Measurements from ENCODE around the gene CCDC8. TPM values are rescaled to one million over a fixed set of nuclear protein-coding genes. Genes with fewer than 3 reads are reported as not detected.

CCDC8 gene
- total and polyA plus RNA-seq, 2 of the 4 experiments (the other 2 are of a cell fraction), result 9.3 to 10.2 TPM

- Histone ChIP-seq H4K8ac (ENCODE audit: low read depth in 2 of 2, low read length in 2 of 2) (peak overlapping the region; percentile 90 to 93), H3K56ac (ENCODE audit: extremely low read depth, insufficient read depth, low read length) (no peak overlapping the region), H2BK20ac (ENCODE audit: low read depth, low read length) (no peak overlapping the region), H4K20me1 (ENCODE audit: insufficient read depth, low read length) (no peaks in the 10 kb centered on the region), H2AK9ac (replicated peaks; ENCODE audit: low read depth, low read length, poor library complexity) (peak overlapping the region; percentile 86), H2AK5ac (ENCODE audit: low read depth, low read length) (no peak overlapping the region), H3K4me3 (ENCODE audit: insufficient read depth, low read depth, low read length) (peak overlapping the region; percentile 52), H3K36me3 (ENCODE audit: control insufficient read depth, insufficient read depth, low read length) (no peaks in the 10 kb centered on the region), H2BK120ac (ENCODE audit: low read depth, low read length) (no peak overlapping the region), H3K18ac (ENCODE audit: low read depth, low read length) (no peak overlapping the region; the same call in 1 of the 2 replicates), H2BK5ac (ENCODE audit: low read depth, low read length, poor library complexity, severe bottlenecking) (no peak overlapping the region), H3K79me1 (ENCODE audit: low read depth in 1 of 2, low read length in 2 of 2) (no peaks in the 10 kb centered on the region), H3K4ac (ENCODE audit: low read depth, low read length) (peak overlapping the region; percentile 76), H3K23ac (ENCODE audit: low read depth, low read length) (peak overlapping the region; percentile 22; the same call in 1 of the 2 replicates), H3K4me1 (ENCODE audit: control insufficient read depth, insufficient read depth, low read length) (0 out of 2 replicates have a peak, but pooled peaks cover 1% of the 10 kb centered on the region), H4K91ac (ENCODE audit: insufficient read depth, low read depth, low read length) (peak overlapping the region; percentile 91), H2AFZ (replicated peaks; ENCODE audit: low read length, poor library complexity) (peak overlapping the region; percentile 95), H3K27ac (ENCODE audit: insufficient read depth, low read length) (peak overlapping the region; percentile 49; the same call in 1 of the 2 replicates), H3K9me3 (ENCODE audit: control insufficient read depth, insufficient read depth, low read length) (no peaks in the 10 kb centered on the region), H3K4me2 (ENCODE audit: low read depth, low read length) (peak overlapping the region; percentile 76), H3K14ac (replicated peaks; ENCODE audit: low read depth, low read length) (no peak overlapping the region; the same call in 1 of the 2 replicates), H3K9me1 (ENCODE audit: insufficient read depth, low read length) (peaks cover 3% of the 10 kb centered on the region; the same call in 1 of the 2 replicates), H2BK15ac (ENCODE audit: low read depth, low read length) (peak overlapping the region; percentile 74; the same call in 1 of the 3 replicates), H3K27me3 (ENCODE audit: control insufficient read depth, insufficient read depth, low read length) (peaks cover 8% of the 10 kb centered on the region), H4K5ac (ENCODE audit: low read depth, low read length) (peak overlapping the region; percentile 72), H3K9ac (ENCODE audit: low read depth, low read length) (peak overlapping the region; percentile 74)
- CTCF ChIA-PET, result no interaction called here
- ATAC-seq (ENCODE audit: low read depth), result peak; percentile 40
- dilution Hi-C loops (cut with HindIII; ENCODE audit: low sequenced_read_pairs, unreplicated experiment) (no loop called here), intact Hi-C loops (cut with micrococcal nuclease) (no loop called here), in situ Hi-C loops (cut with MboI; ENCODE audit: low sequenced_read_pairs) (no loop called here)
- BruUV-seq (replicated peaks), result no TSS peak
- no peak for DNase-seq
- 36% methylated on average over 2 of the region's 10 CpGs; no CpG with 5 or more reads in 1 of the 2 experiments for WGBS, 2 experiments (ENCODE audit: extremely low coverage in 2 of 2, insufficient read length in 1 of 2)
- TF ChIP-seq MXI1 (IDR thresholded peaks at IDR 0.05; ENCODE audit: borderline replicate concordance, low read depth, low read length) (no peak), ELK1 (IDR thresholded peaks at IDR 0.05; ENCODE audit: borderline replicate concordance, low read depth, low read length) (no peak), CHD1 (IDR thresholded peaks at IDR 0.05; ENCODE audit: low read depth, low read length) (no peak), CEBPB (IDR thresholded peaks at IDR 0.05; ENCODE audit: low read depth, low read length) (no peak), FOS (IDR thresholded peaks at IDR 0.05; ENCODE audit: low read depth, low read length) (no peak), CTCF (conservative IDR thresholded peaks at IDR 0.05; ENCODE audit: low read depth, low read length) (no peak), RAD21 (IDR thresholded peaks at IDR 0.05; ENCODE audit: low read length) (no peak), MAZ (IDR thresholded peaks at IDR 0.05; ENCODE audit: borderline replicate concordance, low read depth, low read length) (no peak), SMC3 (IDR thresholded peaks at IDR 0.05; ENCODE audit: low read depth, low read length) (no peak), POLR2A (IDR thresholded peaks at IDR 0.05; ENCODE audit: low read depth, low read length) (no peak), NFE2L2 (IDR thresholded peaks at IDR 0.05; ENCODE audit: low read depth, low read length) (no peak), BHLHE40 (IDR thresholded peaks at IDR 0.05; ENCODE audit: low read depth, low read length) (no peak), RCOR1 (IDR thresholded peaks at IDR 0.05; ENCODE audit: insufficient replicate concordance, low read length) (no peak), RFX5 (IDR thresholded peaks at IDR 0.05; ENCODE audit: low read depth, low read length) (no peak), MAFK (IDR thresholded peaks at IDR 0.05; ENCODE audit: low read depth, low read length) (no peak)
- TF ChIP-seq, protein P1, sequence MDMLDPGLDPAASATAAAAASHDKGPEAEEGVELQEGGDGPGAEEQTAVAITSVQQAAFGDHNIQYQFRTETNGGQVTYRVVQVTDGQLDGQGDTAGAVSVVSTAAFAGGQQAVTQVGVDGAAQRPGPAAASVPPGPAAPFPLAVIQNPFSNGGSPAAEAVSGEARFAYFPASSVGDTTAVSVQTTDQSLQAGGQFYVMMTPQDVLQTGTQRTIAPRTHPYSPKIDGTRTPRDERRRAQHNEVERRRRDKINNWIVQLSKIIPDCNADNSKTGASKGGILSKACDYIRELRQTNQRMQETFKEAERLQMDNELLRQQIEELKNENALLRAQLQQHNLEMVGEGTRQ (IDR thresholded peaks at IDR 0.05; ENCODE audit: low read depth, low read length), result no peak
- POLR2A ChIA-PET (ENCODE audit: unreplicated experiment), result no interaction called here
Observed at GRCh38 chr19:46426035-46426505, 12.7 kb upstream of the CCDC8 start.

All from IMR-90 (cell line).